Measurements from ENCODE around the gene KCNQ5.

DNA sequence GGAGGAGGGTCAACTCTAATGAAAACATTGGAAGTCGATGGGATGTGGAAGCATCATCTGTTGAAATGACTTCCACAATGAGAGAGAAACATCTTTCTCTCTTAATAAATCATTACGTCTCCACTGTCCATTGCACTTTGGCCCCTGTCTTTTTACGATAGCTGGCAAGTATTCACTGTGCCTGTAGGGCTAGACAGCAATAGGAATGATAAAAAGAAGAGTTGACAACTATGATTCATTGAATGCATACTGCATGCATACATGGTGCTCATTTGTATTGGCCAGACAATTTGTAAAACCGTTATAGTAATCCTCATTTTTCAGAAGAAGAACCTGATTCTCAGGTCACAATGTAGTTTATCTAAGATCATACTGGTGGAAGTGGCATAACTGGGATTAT lies 220.3 kb downstream of the KCNQ5 start:
- TF ChIP-seq, protein P1, sequence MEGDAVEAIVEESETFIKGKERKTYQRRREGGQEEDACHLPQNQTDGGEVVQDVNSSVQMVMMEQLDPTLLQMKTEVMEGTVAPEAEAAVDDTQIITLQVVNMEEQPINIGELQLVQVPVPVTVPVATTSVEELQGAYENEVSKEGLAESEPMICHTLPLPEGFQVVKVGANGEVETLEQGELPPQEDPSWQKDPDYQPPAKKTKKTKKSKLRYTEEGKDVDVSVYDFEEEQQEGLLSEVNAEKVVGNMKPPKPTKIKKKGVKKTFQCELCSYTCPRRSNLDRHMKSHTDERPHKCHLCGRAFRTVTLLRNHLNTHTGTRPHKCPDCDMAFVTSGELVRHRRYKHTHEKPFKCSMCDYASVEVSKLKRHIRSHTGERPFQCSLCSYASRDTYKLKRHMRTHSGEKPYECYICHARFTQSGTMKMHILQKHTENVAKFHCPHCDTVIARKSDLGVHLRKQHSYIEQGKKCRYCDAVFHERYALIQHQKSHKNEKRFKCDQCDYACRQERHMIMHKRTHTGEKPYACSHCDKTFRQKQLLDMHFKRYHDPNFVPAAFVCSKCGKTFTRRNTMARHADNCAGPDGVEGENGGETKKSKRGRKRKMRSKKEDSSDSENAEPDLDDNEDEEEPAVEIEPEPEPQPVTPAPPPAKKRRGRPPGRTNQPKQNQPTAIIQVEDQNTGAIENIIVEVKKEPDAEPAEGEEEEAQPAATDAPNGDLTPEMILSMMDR (conservative IDR thresholded peaks at IDR 0.05 in 1 of 2, IDR thresholded peaks at IDR 0.05 in 1 of 2; ENCODE audit: low read depth in 1 of 2, low read length in 2 of 2), result no peak
- no peak for TF ChIP-seq EZH2 (IDR thresholded peaks at IDR 0.05; ENCODE audit: low read length, missing control alignments)
